Liver (tissue), 9 donors: Measurements from ENCODE around the gene MFNG. TPM values are rescaled to one million over a fixed set of nuclear protein-coding genes. Genes with fewer than 3 reads are reported as not detected.
A peak's percentile ranks its signal among the peaks of the same experiment; 100 is the strongest.

Experiments
- DNase-seq: peaks from one replicate; pipeline ENCODE4 v3.0.0-alpha.2; 2017; ENCODE audit warnings: low spot score
- H3K27ac ChIP-seq, 2 donors: one replicate each; pipeline ENCODE4 v1.7.0; 2013; ENCODE audit warnings: inconsistent platforms in 2 of 2, low read length in 2 of 2, control low read depth in 1 of 2, low read depth in 1 of 2, mild to moderate bottlenecking in 1 of 2
- H3K27me3 ChIP-seq, 4 donors: one replicate each; pipeline versions ENCODE4 v1.6.1 to v1.7.0; 2013; ENCODE audit warnings: low read length in 3 of 4, inconsistent platforms in 1 of 4, mild to moderate bottlenecking in 1 of 4, moderate library complexity in 1 of 4; ENCODE audit not compliant: control insufficient read depth in 4 of 4, insufficient read depth in 4 of 4
- H3K36me3 ChIP-seq, 4 donors: one replicate each; pipeline versions ENCODE4 v1.6.1 to v1.7.0; 2013; ENCODE audit warnings: low read length in 3 of 4, mild to moderate bottlenecking in 3 of 4, low read depth in 1 of 4, moderate library complexity in 1 of 4; ENCODE audit not compliant: control insufficient read depth in 4 of 4, insufficient read depth in 3 of 4
- H3K4me1 ChIP-seq, 4 donors: one replicate each; pipeline versions ENCODE4 v1.6.1 to v1.7.0; 2013; ENCODE audit warnings: low read length in 3 of 4, mild to moderate bottlenecking in 3 of 4, moderate library complexity in 1 of 4; ENCODE audit not compliant: control insufficient read depth in 4 of 4, insufficient read depth in 4 of 4
- H3K4me3 ChIP-seq, 3 donors: one replicate each; pipeline versions ENCODE4 v1.6.1 to v1.7.0; 2013; ENCODE audit warnings: low read length in 3 of 3, control low read depth in 1 of 3, low read depth in 1 of 3, mild to moderate bottlenecking in 1 of 3
- H3K9ac ChIP-seq, 2 donors: one replicate each; pipeline ENCODE4 v1.7.0; 2013; ENCODE audit warnings: low read length in 2 of 2, mild to moderate bottlenecking in 2 of 2, moderate library complexity in 2 of 2, control low read depth in 1 of 2, low read depth in 1 of 2
- H3K9me3 ChIP-seq, 4 donors: one replicate each; pipeline versions ENCODE4 v1.6.1 to v1.7.0; 2013; ENCODE audit warnings: low read length in 3 of 4; ENCODE audit not compliant: control insufficient read depth in 4 of 4
- EGR1 ChIP-seq, 2 donors: IDR thresholded peaks; 2 replicates each; pipeline ENCODE4 v1.6.1; 2016 to 2018; ENCODE audit warnings: antibody characterized with exemption in 2 of 2, low read depth in 2 of 2
- FOXA1 ChIP-seq: IDR thresholded peaks from 2 replicates; pipeline ENCODE4 v1.6.1; 2016; ENCODE audit warnings: antibody characterized with exemption
- FOXA2 ChIP-seq: IDR thresholded peaks from 2 replicates; pipeline ENCODE4 v1.6.1; 2016; ENCODE audit warnings: antibody characterized with exemption
- GABPA ChIP-seq, 2 donors: IDR thresholded peaks in 1 of 2; conservative IDR thresholded peaks in 1 of 2; 2 replicates each; pipeline ENCODE4 v1.6.1; 2016; ENCODE audit warnings: antibody characterized with exemption in 2 of 2, mild to moderate bottlenecking in 1 of 2, moderate library complexity in 1 of 2
- HNF4A ChIP-seq, 2 donors: conservative IDR thresholded peaks; 2 replicates each; pipeline ENCODE4 v1.6.1; 2016; ENCODE audit warnings: antibody characterized with exemption in 2 of 2, mild to moderate bottlenecking in 2 of 2
- HNF4G ChIP-seq: IDR thresholded peaks from 2 replicates; pipeline ENCODE4 v1.6.1; 2016; ENCODE audit warnings: antibody characterized with exemption
- JUND ChIP-seq, 2 donors: IDR thresholded peaks; 2 replicates each; pipeline ENCODE4 v1.6.1; 2016; ENCODE audit warnings: antibody characterized with exemption in 2 of 2
- MAX ChIP-seq: IDR thresholded peaks from 2 replicates; pipeline ENCODE4 v1.6.1; 2016; ENCODE audit warnings: antibody characterized with exemption
- NR2F2 ChIP-seq: IDR thresholded peaks from 2 replicates; pipeline ENCODE4 v1.6.1; 2016; ENCODE audit warnings: antibody characterized with exemption
- RAD21 ChIP-seq, 2 donors: IDR thresholded peaks; 2 replicates each; pipeline ENCODE4 v1.6.1; 2016; ENCODE audit warnings: antibody characterized with exemption in 2 of 2, mild to moderate bottlenecking in 2 of 2
- REST ChIP-seq: IDR thresholded peaks from 2 replicates; pipeline ENCODE4 v1.6.1; 2016; ENCODE audit warnings: antibody characterized with exemption, mild to moderate bottlenecking
- RXRA ChIP-seq, 2 donors: IDR thresholded peaks; 2 replicates each; pipeline ENCODE4 v1.6.1; 2017 to 2018; ENCODE audit warnings: antibody characterized with exemption in 2 of 2, mild to moderate bottlenecking in 1 of 2
- SP1 ChIP-seq: IDR thresholded peaks from 2 replicates; pipeline ENCODE4 v1.6.1; 2018; ENCODE audit warnings: antibody characterized with exemption, mild to moderate bottlenecking
- TAF1 ChIP-seq: conservative IDR thresholded peaks from 2 replicates; pipeline ENCODE4 v1.6.1; 2016; ENCODE audit warnings: antibody characterized with exemption, mild to moderate bottlenecking
- YY1 ChIP-seq: IDR thresholded peaks from 2 replicates; pipeline ENCODE4 v1.6.1; 2016; ENCODE audit warnings: antibody characterized with exemption, mild to moderate bottlenecking
- ZBTB33 ChIP-seq: IDR thresholded peaks from 2 replicates; pipeline ENCODE4 v1.6.1; 2016; ENCODE audit warnings: antibody characterized with exemption
- WGBS: extraction: QIAGEN DNeasy Blood & Tissue Kit; methylation state at CpG from one replicate; pipeline ENCODE4 v1.1.7; 2013; 5-methylcytosine and 5-hydroxymethylcytosine counted together
- polyA plus RNA-seq, 2 donors: library from polyadenylated mRNA; stranded (reverse) in 1 of 2; unstranded in 1 of 2; fragments of 200-250 nt in 1 of 2; fragments of >200 nt in 1 of 2; fragmentation: Nextera tagmentation in 1 of 2; extraction: Ambion mirVana in 1 of 2; gene quantifications; one replicate each; pipeline versions ENCODE4 v1.2.1 to v1.2.3, GENCODE V29; 2013 to 2015
- total RNA-seq, 2 donors: library from RNA; depleted of rRNA; stranded (reverse); fragments of >200 nt; gene quantifications; one replicate each; pipeline ENCODE4 v1.2.3, GENCODE V29; 2014
- TF ChIP-seq, protein P1 (sequence below): IDR thresholded peaks from 2 replicates; pipeline ENCODE4 v1.6.1; 2016; ENCODE audit warnings: antibody characterized with exemption
- TF ChIP-seq, protein P2 (sequence below): fragments of 150-350 bp; IDR thresholded peaks from 2 replicates; pipeline ENCODE4 v1.5.1; 2017; ENCODE audit warnings: improper control_type of control experiment, low read depth, low read length; ENCODE audit not compliant: missing input control
- donor health status: healthy.
- donor health status: healthy.
- donor health status: healthy.
- donor health status: healthy.
- donor health status: healthy.

MFNG gene
- total and polyA plus RNA-seq, 4 donors = 5.0 to 10.7 (median 7.4) TPM

DNA sequence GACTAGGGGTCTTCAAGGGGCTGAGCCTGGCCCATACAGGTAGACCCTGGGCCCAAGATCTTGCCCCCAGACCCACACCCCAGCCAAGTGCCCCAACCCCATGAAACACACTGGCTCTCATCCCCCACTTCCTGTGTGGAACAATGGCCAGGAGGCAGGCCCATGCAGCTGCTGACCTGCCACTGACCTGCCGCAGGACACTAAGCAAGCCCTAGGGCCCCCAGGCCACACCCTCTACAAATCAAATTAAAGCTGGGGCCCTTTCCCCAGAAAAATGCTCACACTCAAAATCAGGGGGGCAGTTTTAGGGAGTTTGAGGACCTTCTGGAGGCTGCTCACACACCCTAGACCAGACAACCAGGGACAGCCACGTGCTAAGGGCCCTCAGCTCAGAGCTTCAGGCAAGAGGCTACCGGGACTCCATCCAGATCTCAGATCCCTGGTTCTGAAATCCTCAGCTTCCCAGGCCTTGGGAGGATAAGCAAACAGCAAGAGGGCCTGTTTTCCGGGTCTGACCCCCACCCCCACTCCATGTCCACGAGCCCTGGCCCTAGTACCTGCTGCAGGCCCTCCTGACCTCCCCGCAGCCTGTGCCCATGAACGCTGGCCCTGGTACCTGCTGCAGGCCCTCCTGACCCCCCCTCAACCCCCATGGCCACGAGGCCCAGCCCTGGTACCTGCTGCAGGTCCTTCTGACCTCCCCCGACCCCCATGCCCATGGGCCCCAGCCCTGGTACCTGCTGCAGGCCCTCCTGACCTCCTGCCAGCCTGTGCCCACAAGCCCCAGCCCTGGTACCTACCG is 23.1 kb upstream of the MFNG start:
- no peak overlapping the region for H3K4me3 ChIP-seq
- DNase-seq = no peak

GRCh38 chr22:37508431-37508992 is 22.3 kb upstream of the MFNG start:
- Histone ChIP-seq H3K27ac (no peak overlapping the region), H3K9ac (no peak overlapping the region), H3K4me3 (no peak overlapping the region), H3K4me1 (peaks cover 3 to 17% (median 9%) of the 10 kb centered on the region in 4 donors), H3K36me3 (peaks cover 0 to 4% (median 1%) of the 10 kb centered on the region in 4 donors), H3K27me3 (no peaks in the 10 kb centered on the region), H3K9me3 (no peaks in the 10 kb centered on the region)
- 78% methylated on average over 22 of the region's 22 CpGs for WGBS
- no peak for DNase-seq
- TF ChIP-seq, protein P1, sequence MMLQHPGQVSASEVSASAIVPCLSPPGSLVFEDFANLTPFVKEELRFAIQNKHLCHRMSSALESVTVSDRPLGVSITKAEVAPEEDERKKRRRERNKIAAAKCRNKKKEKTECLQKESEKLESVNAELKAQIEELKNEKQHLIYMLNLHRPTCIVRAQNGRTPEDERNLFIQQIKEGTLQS = no peak
- TF ChIP-seq RAD21 (IDR thresholded peaks at IDR 0.05) (no peak), REST (no peak), FOXA1 (no peak), HNF4G (no peak), TAF1 (no peak), YY1 (no peak), SP1 (no peak), EGR1 (IDR thresholded peaks at IDR 0.05; ENCODE audit: low read depth in 2 of 2) (no peak), RXRA (IDR thresholded peaks at IDR 0.05) (no peak), MAX (no peak), NR2F2 (no peak), ZBTB33 (no peak), GABPA (IDR thresholded peaks at IDR 0.05 in 1 of 2, conservative IDR thresholded peaks at IDR 0.05 in 1 of 2) (no peak), FOXA2 (no peak), JUND (IDR thresholded peaks at IDR 0.05) (no peak), HNF4A (conservative IDR thresholded peaks at IDR 0.05) (no peak)
- TF ChIP-seq, protein P2, sequence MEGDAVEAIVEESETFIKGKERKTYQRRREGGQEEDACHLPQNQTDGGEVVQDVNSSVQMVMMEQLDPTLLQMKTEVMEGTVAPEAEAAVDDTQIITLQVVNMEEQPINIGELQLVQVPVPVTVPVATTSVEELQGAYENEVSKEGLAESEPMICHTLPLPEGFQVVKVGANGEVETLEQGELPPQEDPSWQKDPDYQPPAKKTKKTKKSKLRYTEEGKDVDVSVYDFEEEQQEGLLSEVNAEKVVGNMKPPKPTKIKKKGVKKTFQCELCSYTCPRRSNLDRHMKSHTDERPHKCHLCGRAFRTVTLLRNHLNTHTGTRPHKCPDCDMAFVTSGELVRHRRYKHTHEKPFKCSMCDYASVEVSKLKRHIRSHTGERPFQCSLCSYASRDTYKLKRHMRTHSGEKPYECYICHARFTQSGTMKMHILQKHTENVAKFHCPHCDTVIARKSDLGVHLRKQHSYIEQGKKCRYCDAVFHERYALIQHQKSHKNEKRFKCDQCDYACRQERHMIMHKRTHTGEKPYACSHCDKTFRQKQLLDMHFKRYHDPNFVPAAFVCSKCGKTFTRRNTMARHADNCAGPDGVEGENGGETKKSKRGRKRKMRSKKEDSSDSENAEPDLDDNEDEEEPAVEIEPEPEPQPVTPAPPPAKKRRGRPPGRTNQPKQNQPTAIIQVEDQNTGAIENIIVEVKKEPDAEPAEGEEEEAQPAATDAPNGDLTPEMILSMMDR = no peak

More for the DNA sequence above, 23.1 kb upstream of the MFNG start:
- 77% methylated on average over 9 of the region's 10 CpGs for WGBS
- no peaks in the 10 kb centered on the region for H3K27me3 ChIP-seq
- H3K36me3 ChIP-seq = peaks cover 0 to 5% (median 1%) of the 10 kb centered on the region in 4 donors
- H3K4me1 ChIP-seq = peaks cover 0 to 9% (median 2%) of the 10 kb centered on the region in 4 donors
- TF ChIP-seq ZBTB33 (no peak), SP1 (peak; percentile 19), RXRA (IDR thresholded peaks at IDR 0.05) (peak in 1 of 2 donors; percentile 46)
- no peak overlapping the region for H3K27ac ChIP-seq
- no peak overlapping the region for H3K9ac ChIP-seq
- no peaks in the 10 kb centered on the region for H3K9me3 ChIP-seq
